Activated CD8-positive, alpha-beta memory T cell treated with anti-CD3 and anti-CD28 coated beads, Interleukin-2, amount 50 U/mL, for 24 hours (primary cell): ENCODE measurements around the gene CCDC137.

Source experiments
- DNase-seq: peaks from one replicate; pipeline ENCODE4 v3.0.0-alpha.2; 2020; ENCODE audit errors: extremely low read depth

The CCDC137 gene

GRCh38 chr17:81702934-81703746 lies 36.6 kb downstream of the CCDC137 start, which contains the start of gene MRPL12:
TSS of gene MRPL12 (plus strand) at chr17:81703367. CDS start at chr17:81703502, 135 bp downstream.
- DNase-seq = peak; percentile 79

- DNase-seq = no peak
Observed at GRCh38 chr17:81703747-81704654, 37.5 kb downstream of the CCDC137 start.

- DNase-seq = no peak
Observed at GRCh38 chr17:81705518-81706231, 39.1 kb downstream of the CCDC137 start.

GRCh38 chr17:81706232-81706611 lies 39.7 kb downstream of the CCDC137 start:
- no peak for DNase-seq

GRCh38 chr17:81706757-81707624 lies 40.5 kb downstream of the CCDC137 start:
- no peak for DNase-seq

GRCh38 chr17:81707725-81708646 lies 41.4 kb downstream of the CCDC137 start:
- DNase-seq = no peak

GRCh38 chr17:81708739-81709185 lies 42.2 kb downstream of the CCDC137 start:
- no peak for DNase-seq

- no peak for DNase-seq
Observed at GRCh38 chr17:81710514-81711308, 44.2 kb downstream of the CCDC137 start.

- DNase-seq = peak; percentile 42
Observed at GRCh38 chr17:81711814-81712467, 45.4 kb downstream of the CCDC137 start, which contains the start of gene SLC25A10. TSS of gene SLC25A10 (plus strand) at chr17:81712284. CDS start at chr17:81712427, 143 bp downstream.

GRCh38 chr17:81712468-81713003 lies 46.0 kb downstream of the CCDC137 start:
- no peak for DNase-seq

GRCh38 chr17:81713004-81713555 lies 46.5 kb downstream of the CCDC137 start:
- DNase-seq = no peak

GRCh38 chr17:81713556-81714411 lies 47.2 kb downstream of the CCDC137 start:
- no peak for DNase-seq

- DNase-seq = no peak
Observed at GRCh38 chr17:81714412-81715106, 48.0 kb downstream of the CCDC137 start.

GRCh38 chr17:81715107-81715871 lies 48.8 kb downstream of the CCDC137 start:
- no peak for DNase-seq
